ENCODE measurements around the gene MCF2L.

The MCF2L gene

GRCh38 chr13:112968380-112968909 lies 569 bp upstream of the MCF2L start:
- Histone ChIP-seq H3K36me3 (replicated peaks; ENCODE audit: insufficient read depth, low read length) (no peaks in the 10 kb centered on the region), H3K9me3 (replicated peaks; ENCODE audit: insufficient read depth, low read length) (no peaks in the 10 kb centered on the region), H3F3A (ENCODE audit: insufficient read depth, low read length) (no peaks in the 10 kb centered on the region), H3K9ac (ENCODE audit: low read length) (no peak overlapping the region), H3K9me2 (replicated peaks; ENCODE audit: insufficient read depth, low read length) (no peaks in the 10 kb centered on the region), H3K4me3 (ENCODE audit: low read length) (peak overlapping the region; percentile 31; the same call in 1 of the 2 replicates), H2AFZ (ENCODE audit: low read length) (no peak overlapping the region), H3K79me2 (ENCODE audit: low read length) (no peaks in the 10 kb centered on the region), H3K27me3 (replicated peaks; ENCODE audit: insufficient read depth, low read length) (peaks cover 94% of the 10 kb centered on the region), H3K27ac (ENCODE audit: low read length) (no peak overlapping the region), H3K4me2 (ENCODE audit: low read depth, low read length) (peak overlapping the region; percentile 34; the same call in 1 of the 2 replicates), H3K4me1 (ENCODE audit: low read length) (peaks cover 4% of the 10 kb centered on the region; the same call in 1 of the 2 replicates), H4K20me1 (ENCODE audit: insufficient read depth, low read length) (no peaks in the 10 kb centered on the region)
- no peak for DNase-seq
- TF ChIP-seq, protein P1, sequence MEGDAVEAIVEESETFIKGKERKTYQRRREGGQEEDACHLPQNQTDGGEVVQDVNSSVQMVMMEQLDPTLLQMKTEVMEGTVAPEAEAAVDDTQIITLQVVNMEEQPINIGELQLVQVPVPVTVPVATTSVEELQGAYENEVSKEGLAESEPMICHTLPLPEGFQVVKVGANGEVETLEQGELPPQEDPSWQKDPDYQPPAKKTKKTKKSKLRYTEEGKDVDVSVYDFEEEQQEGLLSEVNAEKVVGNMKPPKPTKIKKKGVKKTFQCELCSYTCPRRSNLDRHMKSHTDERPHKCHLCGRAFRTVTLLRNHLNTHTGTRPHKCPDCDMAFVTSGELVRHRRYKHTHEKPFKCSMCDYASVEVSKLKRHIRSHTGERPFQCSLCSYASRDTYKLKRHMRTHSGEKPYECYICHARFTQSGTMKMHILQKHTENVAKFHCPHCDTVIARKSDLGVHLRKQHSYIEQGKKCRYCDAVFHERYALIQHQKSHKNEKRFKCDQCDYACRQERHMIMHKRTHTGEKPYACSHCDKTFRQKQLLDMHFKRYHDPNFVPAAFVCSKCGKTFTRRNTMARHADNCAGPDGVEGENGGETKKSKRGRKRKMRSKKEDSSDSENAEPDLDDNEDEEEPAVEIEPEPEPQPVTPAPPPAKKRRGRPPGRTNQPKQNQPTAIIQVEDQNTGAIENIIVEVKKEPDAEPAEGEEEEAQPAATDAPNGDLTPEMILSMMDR (IDR thresholded peaks at IDR 0.05; ENCODE audit: low read length): no peak
- TF ChIP-seq EZH2phosphoT487 (IDR thresholded peaks at IDR 0.05; ENCODE audit: low read length): no peak
- TF ChIP-seq EZH2 (optimal IDR thresholded peaks at IDR 0.05; ENCODE audit: low read depth, low read length): no peak

GRCh38 chr13:112969692-112970338 lies 801 bp downstream of the MCF2L start:
- TF ChIP-seq EZH2phosphoT487 (IDR thresholded peaks at IDR 0.05; ENCODE audit: low read length) (no peak; the same call in 1 of the 2 replicates), EZH2 (optimal IDR thresholded peaks at IDR 0.05; ENCODE audit: low read depth, low read length) (no peak)
- TF ChIP-seq, protein P1 (IDR thresholded peaks at IDR 0.05; ENCODE audit: low read length): no peak
- Histone ChIP-seq H3K79me2 (ENCODE audit: low read length) (no peaks in the 10 kb centered on the region), H3K9me2 (replicated peaks; ENCODE audit: insufficient read depth, low read length) (no peaks in the 10 kb centered on the region), H3K27me3 (replicated peaks; ENCODE audit: insufficient read depth, low read length) (peaks cover 95% of the 10 kb centered on the region), H3K9me3 (replicated peaks; ENCODE audit: insufficient read depth, low read length) (no peaks in the 10 kb centered on the region), H4K20me1 (ENCODE audit: insufficient read depth, low read length) (no peaks in the 10 kb centered on the region), H3K27ac (ENCODE audit: low read length) (no peak overlapping the region), H3F3A (ENCODE audit: insufficient read depth, low read length) (no peaks in the 10 kb centered on the region), H3K4me2 (ENCODE audit: low read depth, low read length) (peak overlapping the region; percentile 18; the same call in 1 of the 2 replicates), H3K9ac (ENCODE audit: low read length) (no peak overlapping the region), H3K4me1 (ENCODE audit: low read length) (peaks cover 4% of the 10 kb centered on the region; the same call in 1 of the 2 replicates), H3K4me3 (ENCODE audit: low read length) (no peak overlapping the region), H3K36me3 (replicated peaks; ENCODE audit: insufficient read depth, low read length) (no peaks in the 10 kb centered on the region), H2AFZ (ENCODE audit: low read length) (no peak overlapping the region)
- DNase-seq: no peak

- H3K9me2 ChIP-seq (replicated peaks; ENCODE audit: insufficient read depth, low read length): no peaks in the 10 kb centered on the region
- no peaks in the 10 kb centered on the region for H3K36me3 ChIP-seq (replicated peaks; ENCODE audit: insufficient read depth, low read length)
- no peaks in the 10 kb centered on the region for H3F3A ChIP-seq (ENCODE audit: insufficient read depth, low read length)
- no peaks in the 10 kb centered on the region for H3K9me3 ChIP-seq (replicated peaks; ENCODE audit: insufficient read depth, low read length)
- no peak overlapping the region for H3K27ac ChIP-seq (ENCODE audit: low read length)
- H3K9ac ChIP-seq (ENCODE audit: low read length): no peak overlapping the region
- H4K20me1 ChIP-seq (ENCODE audit: insufficient read depth, low read length): no peaks in the 10 kb centered on the region
- H3K79me2 ChIP-seq (ENCODE audit: low read length): no peaks in the 10 kb centered on the region
- H3K4me3 ChIP-seq (ENCODE audit: low read length): no peak overlapping the region
- H3K27me3 ChIP-seq (replicated peaks; ENCODE audit: insufficient read depth, low read length): peaks cover 95% of the 10 kb centered on the region
- no peak overlapping the region for H3K4me2 ChIP-seq (ENCODE audit: low read depth, low read length)
- no peak overlapping the region for H2AFZ ChIP-seq (ENCODE audit: low read length)
- peaks cover 4% of the 10 kb centered on the region; the same call in 1 of the 2 replicates for H3K4me1 ChIP-seq (ENCODE audit: low read length)
- TF ChIP-seq, protein P1 (IDR thresholded peaks at IDR 0.05; ENCODE audit: low read length): no peak
- no peak for TF ChIP-seq EZH2phosphoT487 (IDR thresholded peaks at IDR 0.05; ENCODE audit: low read length)
- TF ChIP-seq EZH2 (optimal IDR thresholded peaks at IDR 0.05; ENCODE audit: low read depth, low read length): no peak
- DNase-seq: no peak
These were observed 1.7 kb downstream of the MCF2L start for GRCh38 chr13:112970552-112971287.
